Choroid plexus epithelial cell (primary cell): Measurements from ENCODE around the gene LHFPL6.

Experiments used
- DNase-seq: peaks from one replicate; pipeline ENCODE4 v3.0.0-alpha.2; 2010; ENCODE audit warnings: low read depth
- H3K4me3 ChIP-seq: 2 replicates; pipeline ENCODE4 v1.5.1; 2011; ENCODE audit warnings: low read depth, mild to moderate bottlenecking, control low read depth, low read length, moderate library complexity
- TF ChIP-seq, protein P1 (sequence below): conservative IDR thresholded peaks from 2 replicates; pipeline ENCODE4 v1.5.1; 2011; ENCODE audit warnings: low read depth, mild to moderate bottlenecking, control low read depth, inconsistent platforms, low read length, moderate library complexity

LHFPL6 gene

DNA sequence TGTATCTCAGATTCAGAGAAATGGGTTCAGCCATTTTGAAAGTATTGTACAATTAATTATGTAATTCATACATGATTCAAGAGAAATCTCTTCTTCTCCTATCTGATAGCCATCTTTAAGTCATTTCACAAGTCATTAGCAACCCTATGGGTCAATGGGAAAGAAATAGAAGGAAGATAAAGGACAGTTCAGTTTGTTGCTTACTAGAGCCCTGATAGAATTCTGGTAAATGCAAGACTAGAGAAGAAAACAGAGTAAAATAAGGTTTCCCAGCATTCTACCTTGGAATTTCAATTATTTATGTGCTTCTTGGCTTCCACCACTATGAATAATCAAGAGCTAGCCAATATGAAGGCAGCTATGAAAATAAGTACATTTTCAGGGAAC is 117.7 kb downstream of the LHFPL6 start:
- TF ChIP-seq, protein P1, sequence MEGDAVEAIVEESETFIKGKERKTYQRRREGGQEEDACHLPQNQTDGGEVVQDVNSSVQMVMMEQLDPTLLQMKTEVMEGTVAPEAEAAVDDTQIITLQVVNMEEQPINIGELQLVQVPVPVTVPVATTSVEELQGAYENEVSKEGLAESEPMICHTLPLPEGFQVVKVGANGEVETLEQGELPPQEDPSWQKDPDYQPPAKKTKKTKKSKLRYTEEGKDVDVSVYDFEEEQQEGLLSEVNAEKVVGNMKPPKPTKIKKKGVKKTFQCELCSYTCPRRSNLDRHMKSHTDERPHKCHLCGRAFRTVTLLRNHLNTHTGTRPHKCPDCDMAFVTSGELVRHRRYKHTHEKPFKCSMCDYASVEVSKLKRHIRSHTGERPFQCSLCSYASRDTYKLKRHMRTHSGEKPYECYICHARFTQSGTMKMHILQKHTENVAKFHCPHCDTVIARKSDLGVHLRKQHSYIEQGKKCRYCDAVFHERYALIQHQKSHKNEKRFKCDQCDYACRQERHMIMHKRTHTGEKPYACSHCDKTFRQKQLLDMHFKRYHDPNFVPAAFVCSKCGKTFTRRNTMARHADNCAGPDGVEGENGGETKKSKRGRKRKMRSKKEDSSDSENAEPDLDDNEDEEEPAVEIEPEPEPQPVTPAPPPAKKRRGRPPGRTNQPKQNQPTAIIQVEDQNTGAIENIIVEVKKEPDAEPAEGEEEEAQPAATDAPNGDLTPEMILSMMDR, result no peak
- no peak overlapping the region for H3K4me3 ChIP-seq
- DNase-seq, result peak; percentile 41

DNA sequence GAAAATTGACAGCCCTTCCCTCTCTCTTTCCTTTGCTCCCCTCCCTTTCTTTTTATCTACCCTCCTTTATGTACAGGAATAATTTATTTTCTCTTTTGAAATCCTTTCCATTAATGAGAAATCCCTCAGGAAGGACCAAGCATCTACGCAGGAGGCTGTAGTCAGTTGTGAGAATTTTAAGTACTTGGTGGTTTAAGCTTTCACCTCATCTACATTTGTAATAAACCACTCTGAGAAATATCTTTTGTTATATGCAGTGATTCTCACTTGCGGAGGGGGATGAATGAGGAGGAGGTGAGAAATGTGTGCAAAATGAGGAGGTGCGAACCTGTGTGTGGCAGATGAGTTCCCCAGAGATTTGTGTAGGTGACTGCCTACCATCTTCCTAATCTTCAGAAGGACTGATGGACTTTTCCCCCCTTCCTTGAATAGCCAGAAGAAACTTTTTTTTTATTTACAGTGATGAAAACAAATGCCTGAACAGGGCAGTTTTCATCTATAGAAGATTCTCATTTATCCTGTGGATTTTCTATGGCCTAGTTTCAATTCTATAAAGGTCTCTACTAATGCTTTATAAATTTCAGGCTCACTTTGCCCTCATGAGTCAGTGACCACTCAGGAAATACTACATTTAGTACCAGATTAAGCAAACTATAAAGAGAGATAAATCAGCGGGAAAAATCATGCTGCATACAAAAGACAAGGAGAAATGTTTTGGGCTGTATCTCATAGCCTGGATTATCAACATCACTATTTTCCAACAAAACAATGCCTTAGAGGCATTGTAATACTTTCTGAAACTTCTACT is 118.3 kb downstream of the LHFPL6 start:
- TF ChIP-seq, protein P1, result no peak
- no peak overlapping the region for H3K4me3 ChIP-seq
- peak; percentile 44 for DNase-seq

DNA sequence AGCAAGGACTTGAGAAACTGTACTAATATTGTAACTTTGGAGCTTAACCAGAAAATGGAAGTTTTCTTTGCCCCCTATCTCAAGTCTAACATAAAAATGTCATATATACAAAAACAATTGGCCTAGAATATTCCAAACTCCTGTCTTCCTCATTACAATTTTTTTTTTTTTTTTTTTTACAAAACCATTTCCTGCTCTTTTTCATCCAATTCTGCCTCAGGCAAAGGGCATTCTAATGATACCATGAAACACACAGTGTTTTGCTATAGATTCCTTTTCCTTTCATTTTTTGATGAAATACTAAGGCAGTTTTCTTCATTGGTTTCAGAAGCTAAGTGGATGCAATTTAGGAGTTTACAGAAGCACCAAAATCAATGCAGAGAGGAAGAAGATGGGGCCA is 119.7 kb downstream of the LHFPL6 start:
- TF ChIP-seq, protein P1, result no peak
- DNase-seq, result no peak
- no peak overlapping the region for H3K4me3 ChIP-seq

DNA sequence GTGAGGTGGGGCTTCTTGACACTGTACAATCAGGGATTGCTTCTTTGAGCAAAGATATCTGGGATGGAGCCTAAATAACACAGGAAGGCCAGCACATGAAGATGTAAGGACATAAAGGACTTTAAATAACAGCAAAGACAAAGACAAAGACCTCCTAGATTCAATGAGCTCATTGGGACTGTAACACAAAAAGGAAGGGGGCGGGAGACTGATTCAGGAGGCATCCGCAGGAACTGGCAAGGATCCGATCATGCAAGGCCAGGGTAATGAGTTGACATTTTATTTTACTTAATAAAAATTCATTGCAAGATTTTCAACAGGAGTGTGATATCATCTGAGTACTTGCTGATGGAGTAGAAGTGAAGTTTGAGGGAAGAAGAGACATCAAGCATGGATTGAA is 121.5 kb downstream of the LHFPL6 start:
- no peak overlapping the region for H3K4me3 ChIP-seq
- no peak for DNase-seq
- TF ChIP-seq, protein P1, result no peak

DNA sequence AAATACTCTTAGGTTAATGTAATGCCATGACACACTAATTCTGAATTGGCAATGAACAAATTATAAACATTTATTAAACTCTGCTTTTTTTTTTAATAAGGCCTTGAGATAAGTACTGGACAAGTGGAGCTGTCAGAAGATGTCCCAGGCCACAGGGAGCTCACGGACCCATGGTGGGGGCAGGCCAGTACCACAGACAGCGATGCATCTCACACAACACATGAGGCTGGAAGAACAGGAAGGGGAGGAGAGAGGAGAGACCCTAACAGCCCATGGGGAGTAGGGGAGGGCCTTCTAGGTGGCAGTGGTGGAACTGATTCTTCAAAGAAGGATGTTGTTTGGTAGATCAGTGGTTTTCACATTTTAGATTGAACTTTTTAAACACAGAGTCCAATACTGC is 128.4 kb downstream of the LHFPL6 start:
- no peak overlapping the region for H3K4me3 ChIP-seq
- TF ChIP-seq, protein P1, result no peak
- no peak for DNase-seq

DNA sequence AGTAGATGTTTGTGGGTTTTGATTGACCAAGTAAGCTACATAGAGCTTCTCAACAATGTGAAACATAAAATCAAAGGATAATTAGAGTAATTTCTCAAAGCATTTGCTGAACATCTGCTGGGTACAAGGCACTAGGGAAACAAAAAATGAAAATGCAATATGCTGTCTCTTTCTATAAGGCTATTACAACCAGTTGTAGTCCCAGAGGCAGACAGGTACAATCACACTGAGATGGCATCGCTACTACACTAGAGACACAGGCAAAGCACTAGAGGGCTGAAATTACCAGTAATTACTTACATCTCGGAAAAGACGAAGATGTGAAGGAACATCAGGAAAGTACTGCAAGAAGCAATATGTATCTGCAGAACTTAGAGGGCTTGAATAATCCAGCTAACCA is 133.3 kb downstream of the LHFPL6 start:
- TF ChIP-seq, protein P1, result no peak
- H3K4me3 ChIP-seq, result no peak overlapping the region
- DNase-seq, result no peak

DNA sequence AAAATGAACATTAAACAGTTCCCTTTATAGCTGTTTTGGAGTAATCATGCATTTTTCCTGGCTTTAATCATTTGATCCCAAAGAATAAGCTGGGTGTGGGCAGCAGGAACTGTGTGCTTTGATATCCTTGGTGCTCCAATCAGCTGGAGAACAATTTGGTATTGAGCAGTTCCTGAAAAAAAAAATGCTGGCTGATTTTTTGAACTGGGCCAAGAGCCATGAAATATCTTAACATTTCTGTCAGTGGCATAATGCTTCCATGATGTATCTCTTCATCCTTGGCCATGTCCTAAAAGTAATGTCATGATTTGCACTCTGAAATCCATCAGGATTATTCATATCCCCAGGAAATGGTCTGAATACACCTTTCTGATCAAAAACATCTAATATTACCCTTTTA is 134.7 kb downstream of the LHFPL6 start:
- TF ChIP-seq, protein P1, result no peak
- H3K4me3 ChIP-seq, result no peak overlapping the region

More for the DNA sequence above, 134.7 kb downstream of the LHFPL6 start:
- DNase-seq, result no peak
